Mucosa of stomach (tissue), 1 donor: Measurements from ENCODE around the gene WDR5.

Experiments used
- H3K27me3 ChIP-seq: one replicate; pipeline ENCODE4 v1.7.0; 2013; ENCODE audit warnings: mild to moderate bottlenecking, low read length; ENCODE audit not compliant: control insufficient read depth, insufficient read depth
- H3K36me3 ChIP-seq: one replicate; pipeline ENCODE4 v1.7.0; 2013; ENCODE audit warnings: low read length; ENCODE audit not compliant: control insufficient read depth, insufficient read depth
- H3K4me1 ChIP-seq: one replicate; pipeline ENCODE4 v1.7.0; 2013; ENCODE audit warnings: mild to moderate bottlenecking, low read length; ENCODE audit not compliant: control insufficient read depth, insufficient read depth
- H3K4me3 ChIP-seq: one replicate; pipeline ENCODE4 v1.7.0; 2013; ENCODE audit warnings: low read length
- H3K9ac ChIP-seq: one replicate; pipeline ENCODE4 v1.7.0; 2013; ENCODE audit warnings: mild to moderate bottlenecking, low read length, moderate library complexity
- H3K9me3 ChIP-seq: one replicate; pipeline ENCODE4 v1.7.0; 2013; ENCODE audit warnings: mild to moderate bottlenecking, low read length, moderate library complexity; ENCODE audit not compliant: control insufficient read depth
- donor health status: Pancreatic carcinoma.

Gene WDR5

DNA sequence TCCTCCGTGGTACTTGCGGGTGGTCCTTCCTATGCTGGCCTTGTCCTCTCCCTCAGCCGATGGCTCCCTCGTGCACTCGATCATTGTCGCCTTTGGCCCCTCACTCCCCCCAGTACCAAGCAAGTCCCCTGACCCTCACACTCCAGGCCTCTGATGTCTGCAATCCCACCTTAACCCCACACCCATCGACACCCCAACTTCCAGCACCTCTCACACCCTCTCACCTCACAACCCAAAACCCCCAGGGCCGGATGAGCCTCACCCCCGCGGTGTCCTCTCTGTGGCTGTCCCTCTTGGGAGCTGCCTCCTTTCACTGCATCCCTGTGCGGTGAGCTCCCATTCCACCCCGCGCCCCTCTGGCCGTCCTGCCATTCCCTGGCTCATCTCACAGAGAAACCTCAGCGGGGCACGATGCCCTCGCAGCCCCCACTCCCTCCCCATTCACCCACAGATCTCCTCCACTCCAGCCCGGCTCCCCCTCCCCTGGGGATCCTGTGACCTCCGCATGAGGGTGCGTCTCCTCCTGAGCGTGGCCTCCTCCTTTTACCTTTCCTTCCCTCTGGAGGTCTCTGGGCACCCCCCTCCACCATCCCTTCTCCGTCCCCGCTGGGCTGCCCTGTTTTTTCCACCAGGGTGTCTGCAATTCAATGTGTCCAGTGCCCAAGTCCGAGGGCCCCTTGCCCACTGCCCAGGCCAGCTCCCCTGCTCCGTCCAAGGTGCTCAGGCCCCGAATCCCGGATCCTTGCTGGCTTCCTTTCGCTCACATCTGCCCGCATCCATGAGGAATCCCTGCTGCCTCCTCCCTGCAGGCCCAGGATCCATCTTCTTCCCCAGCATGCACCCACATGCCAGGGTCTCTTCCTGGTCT is 44.3 kb downstream of the WDR5 start:
- Histone ChIP-seq H3K4me1 (peaks cover 8% of the 10 kb centered on the region), H3K9me3 (no peaks in the 10 kb centered on the region), H3K4me3 (no peak overlapping the region), H3K27me3 (peaks cover 26% of the 10 kb centered on the region), H3K36me3 (no peaks in the 10 kb centered on the region), H3K9ac (no peak overlapping the region)

DNA sequence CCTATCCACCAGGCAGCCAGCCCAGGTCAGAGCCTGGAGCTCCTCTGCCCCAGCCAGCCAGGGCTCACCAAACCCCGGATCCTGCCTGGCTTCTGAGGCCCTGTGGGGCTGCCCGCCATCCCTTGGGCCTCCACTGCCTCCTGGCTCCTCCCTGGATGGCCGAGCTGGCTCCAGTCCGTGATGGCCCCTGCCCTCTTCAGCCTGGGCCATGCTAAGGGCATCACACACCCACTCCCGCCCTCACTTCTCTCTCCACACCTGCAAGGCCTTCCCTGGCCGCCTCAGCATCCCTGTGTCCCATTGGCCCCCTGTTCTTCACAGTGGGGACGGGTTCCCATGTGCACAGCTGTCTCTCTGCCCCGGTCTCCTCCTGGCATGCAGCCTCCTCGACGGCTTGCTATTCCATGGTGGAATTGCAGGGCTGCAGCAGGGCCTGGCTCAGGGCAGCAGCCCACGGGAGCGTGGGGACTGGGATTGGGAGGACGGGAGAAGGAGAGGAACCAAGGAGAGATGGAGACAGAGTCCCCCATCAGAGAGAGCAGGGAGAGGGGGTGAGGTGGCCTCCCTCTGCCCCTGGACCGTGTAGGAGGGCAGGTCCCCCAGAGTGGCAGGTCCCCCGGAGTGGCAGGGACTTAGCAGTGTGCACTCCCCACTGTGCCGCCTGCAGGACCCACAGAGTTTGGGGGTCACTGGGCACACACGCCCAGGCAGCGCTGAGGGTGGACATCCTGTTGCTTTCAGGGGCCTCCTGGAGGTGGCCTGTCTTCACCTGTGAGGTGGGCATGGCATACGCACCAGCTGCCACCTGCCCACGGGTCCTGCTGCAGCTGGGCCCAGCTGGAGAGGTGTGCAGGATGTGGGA is 45.1 kb downstream of the WDR5 start:
- peaks cover 6% of the 10 kb centered on the region for H3K4me1 ChIP-seq
- H3K4me3 ChIP-seq, result no peak overlapping the region
- H3K9ac ChIP-seq, result no peak overlapping the region
- H3K36me3 ChIP-seq, result no peaks in the 10 kb centered on the region
- no peaks in the 10 kb centered on the region for H3K9me3 ChIP-seq
- peaks cover 22% of the 10 kb centered on the region for H3K27me3 ChIP-seq

DNA sequence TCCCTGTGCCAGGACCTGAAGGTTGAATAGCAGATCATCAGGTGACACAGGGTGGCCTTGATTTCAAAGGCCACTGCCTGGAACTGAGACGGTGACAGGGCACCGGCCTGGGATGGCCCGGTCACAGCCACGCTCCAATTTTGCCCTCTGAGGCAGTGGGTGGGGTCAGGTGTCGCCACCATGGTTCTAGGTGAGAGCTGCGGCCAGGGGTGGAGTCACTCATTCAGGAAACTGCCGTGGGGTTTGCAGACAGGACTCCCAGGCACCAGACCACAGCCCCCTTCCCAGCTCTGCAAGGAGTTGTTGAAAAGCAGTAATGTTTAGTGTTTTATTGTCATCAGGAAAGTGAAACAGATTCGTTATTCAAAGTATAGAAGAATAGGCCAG is 45.8 kb downstream of the WDR5 start:
- Histone ChIP-seq H3K4me3 (no peak overlapping the region), H3K27me3 (peaks cover 16% of the 10 kb centered on the region), H3K36me3 (no peaks in the 10 kb centered on the region), H3K9me3 (no peaks in the 10 kb centered on the region), H3K9ac (no peak overlapping the region), H3K4me1 (no peaks in the 10 kb centered on the region)

DNA sequence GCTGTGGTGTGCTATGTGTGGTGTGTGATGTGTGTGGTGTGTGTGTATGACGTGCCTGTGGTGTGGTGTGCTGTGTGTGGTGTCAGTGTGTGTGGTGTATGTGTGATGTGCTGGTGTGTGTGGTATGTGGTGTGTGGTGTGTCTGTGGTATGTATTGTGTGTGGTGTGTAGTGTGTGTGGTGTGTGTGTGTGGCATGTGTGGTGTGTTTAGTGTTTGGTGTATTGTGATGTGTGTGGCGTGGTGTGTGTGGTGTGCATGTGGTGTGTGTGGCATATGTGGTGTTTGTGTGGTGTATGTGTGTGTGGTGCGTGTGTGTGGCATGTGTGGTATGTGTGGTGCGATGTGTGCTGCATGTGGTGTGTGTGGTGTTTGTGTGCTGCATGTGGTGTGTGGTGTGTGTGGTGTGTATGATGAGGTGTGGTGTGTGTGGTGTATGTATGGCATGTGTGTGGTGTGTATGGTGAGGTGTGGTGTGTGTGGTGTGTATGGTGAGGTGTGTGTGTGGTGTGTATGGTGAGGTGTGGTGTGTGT is 46.7 kb downstream of the WDR5 start:
- Histone ChIP-seq H3K9ac (no peak overlapping the region), H3K4me1 (no peaks in the 10 kb centered on the region), H3K27me3 (peaks cover 13% of the 10 kb centered on the region), H3K36me3 (no peaks in the 10 kb centered on the region), H3K9me3 (no peaks in the 10 kb centered on the region), H3K4me3 (no peak overlapping the region)

DNA sequence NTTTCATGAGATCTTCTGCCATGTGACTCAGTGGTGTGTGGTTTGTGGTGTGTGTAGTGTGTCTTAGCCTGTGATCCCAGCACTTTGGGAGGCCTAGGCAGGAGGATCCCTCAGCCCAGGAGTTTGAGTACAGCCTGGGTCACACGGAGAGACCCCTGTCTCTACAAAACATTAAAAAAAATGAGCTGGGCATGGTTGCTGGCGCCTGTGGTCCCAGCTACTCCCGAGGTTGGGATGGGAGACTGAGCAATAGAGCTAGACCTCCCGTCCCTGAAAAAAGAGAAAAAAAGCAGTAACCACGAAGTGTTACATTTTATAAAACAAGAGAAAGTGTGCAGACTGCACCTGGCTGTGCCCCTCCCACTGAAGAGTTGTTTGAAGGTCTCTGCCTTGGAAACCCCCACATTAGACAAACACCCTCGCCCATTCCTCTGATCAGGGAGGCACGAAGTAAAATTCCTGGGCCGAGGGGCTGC is 49.7 kb downstream of the WDR5 start:
- H3K9ac ChIP-seq, result no peak overlapping the region
- H3K27me3 ChIP-seq, result peaks cover 20% of the 10 kb centered on the region
- H3K4me3 ChIP-seq, result no peak overlapping the region
- H3K36me3 ChIP-seq, result no peaks in the 10 kb centered on the region
- peaks cover 4% of the 10 kb centered on the region for H3K4me1 ChIP-seq
- no peaks in the 10 kb centered on the region for H3K9me3 ChIP-seq

DNA sequence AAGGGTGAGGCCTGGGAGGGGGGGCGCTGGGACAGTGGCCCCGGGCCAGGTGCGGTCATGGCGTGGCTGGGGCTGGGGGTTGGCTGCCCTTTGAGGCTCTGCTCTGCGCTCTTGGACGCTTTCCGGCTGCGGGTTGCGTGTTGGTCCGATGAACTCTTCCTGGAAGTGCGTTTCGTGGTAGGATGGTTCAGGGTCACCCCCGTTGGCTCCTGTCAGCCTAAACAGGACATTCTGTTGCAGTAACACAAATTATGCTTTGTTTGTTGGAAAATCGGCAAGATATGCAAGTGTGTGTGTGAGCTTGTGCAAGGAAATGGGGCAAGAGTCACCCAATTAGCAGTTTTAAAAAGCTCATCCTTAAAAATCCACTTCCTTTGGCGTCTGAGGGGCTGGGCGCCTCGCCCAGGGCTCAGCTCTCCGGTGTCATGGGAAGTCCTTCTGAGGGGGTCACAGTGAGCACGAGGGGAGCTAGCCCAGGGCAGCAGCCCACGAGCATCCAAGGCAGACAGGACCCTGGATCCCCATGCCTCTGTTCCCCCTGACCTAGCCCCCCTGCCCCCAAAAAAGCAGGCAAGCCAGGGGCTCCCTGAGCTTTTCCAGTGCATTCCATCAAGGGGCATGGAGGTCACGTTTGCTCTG is 50.7 kb downstream of the WDR5 start:
- no peak overlapping the region for H3K4me3 ChIP-seq

DNA sequence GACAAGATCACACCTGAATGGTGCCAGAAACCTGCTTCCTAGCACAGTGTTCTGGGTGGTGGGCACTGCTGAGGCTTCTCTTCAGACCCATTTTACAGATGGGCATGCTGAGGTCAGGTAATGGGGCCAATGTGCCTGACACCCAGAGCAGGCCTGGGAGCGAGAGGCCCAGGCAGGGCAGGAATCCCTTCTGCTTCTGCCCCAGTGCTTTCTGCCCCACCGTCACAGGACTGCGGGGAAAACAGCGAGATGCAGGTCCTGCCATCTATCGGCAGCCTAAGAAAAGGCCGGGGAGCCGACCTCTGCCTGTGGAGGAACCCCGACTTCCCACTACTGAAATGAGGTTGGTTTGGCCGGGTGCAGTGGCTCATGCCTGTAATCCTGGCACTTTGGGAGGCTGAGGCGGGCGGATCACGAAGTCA is 51.2 kb downstream of the WDR5 start:
- Histone ChIP-seq H3K4me3 (no peak overlapping the region), H3K9ac (no peak overlapping the region), H3K27me3 (peaks cover 20% of the 10 kb centered on the region), H3K4me1 (peaks cover 4% of the 10 kb centered on the region), H3K9me3 (no peaks in the 10 kb centered on the region), H3K36me3 (no peaks in the 10 kb centered on the region)

More for the DNA sequence above, 50.7 kb downstream of the WDR5 start:
- no peak overlapping the region for H3K9ac ChIP-seq
- no peaks in the 10 kb centered on the region for H3K36me3 ChIP-seq
- H3K9me3 ChIP-seq, result no peaks in the 10 kb centered on the region
- peaks cover 4% of the 10 kb centered on the region for H3K4me1 ChIP-seq
- H3K27me3 ChIP-seq, result peaks cover 20% of the 10 kb centered on the region

DNA sequence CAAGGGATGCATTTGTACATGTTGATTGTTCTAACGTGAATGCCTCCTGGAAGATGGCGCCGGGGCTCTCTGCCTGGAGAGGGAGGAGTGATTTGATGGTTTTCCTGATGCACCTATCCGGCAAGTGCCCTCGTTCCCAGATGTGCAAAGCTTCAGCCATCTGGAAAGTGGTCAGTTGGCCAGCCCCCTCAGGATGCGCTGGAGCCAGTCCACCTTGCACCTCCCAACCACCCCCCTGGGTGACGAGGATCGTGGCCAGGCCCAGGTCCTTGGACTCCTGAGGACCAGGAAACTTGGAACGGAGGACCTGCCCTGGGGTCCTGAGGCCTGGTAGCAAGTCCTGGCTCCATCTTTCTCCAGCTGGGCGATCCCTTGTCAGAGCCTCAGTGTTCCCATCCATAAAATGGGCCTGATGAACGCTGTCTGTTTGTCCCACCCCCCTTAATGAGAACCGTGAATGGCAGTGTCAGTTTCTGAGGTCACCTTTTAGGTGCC is 52.1 kb downstream of the WDR5 start:
- Histone ChIP-seq H3K9me3 (no peaks in the 10 kb centered on the region), H3K9ac (no peak overlapping the region), H3K4me1 (peaks cover 4% of the 10 kb centered on the region), H3K36me3 (no peaks in the 10 kb centered on the region), H3K4me3 (no peak overlapping the region), H3K27me3 (peaks cover 20% of the 10 kb centered on the region)

DNA sequence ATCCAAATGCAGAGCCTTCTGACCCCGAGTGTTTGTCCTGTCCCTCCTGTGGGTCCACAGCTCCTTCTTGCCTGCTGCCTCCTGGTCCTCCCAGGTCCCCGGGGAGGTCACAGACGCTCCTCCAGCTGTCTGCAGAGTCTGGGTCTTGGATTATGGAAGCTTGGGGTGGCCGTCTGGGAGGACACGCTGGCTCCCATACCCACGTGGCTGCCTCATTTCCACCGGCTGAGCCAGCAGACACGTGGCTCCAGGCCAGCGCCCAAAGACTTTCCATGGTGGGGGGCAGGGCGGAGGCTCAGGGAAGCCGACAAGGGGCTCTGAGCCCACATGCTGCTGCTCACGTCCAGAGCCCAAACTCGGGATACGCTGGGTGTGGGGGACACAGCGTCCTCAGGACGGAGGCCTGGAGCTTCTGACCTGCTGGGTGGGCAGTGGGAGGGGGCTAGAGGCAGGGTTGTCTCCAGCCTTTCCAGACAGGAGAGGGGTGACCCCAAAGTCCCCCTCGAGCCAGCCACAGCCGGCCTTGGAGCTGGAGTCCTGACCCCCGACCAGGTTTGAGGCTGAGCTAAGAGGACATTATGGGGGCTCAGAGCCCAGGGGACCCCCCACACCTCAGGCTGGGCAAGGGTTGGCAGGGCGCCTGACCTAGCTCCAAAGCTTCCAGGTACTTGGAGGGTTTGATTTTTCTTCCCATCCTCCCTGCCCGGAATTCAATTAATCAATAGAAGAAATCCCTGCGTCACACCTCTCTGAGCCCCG is 52.7 kb downstream of the WDR5 start:
- H3K9me3 ChIP-seq, result no peaks in the 10 kb centered on the region
- peaks cover 20% of the 10 kb centered on the region for H3K27me3 ChIP-seq
- H3K9ac ChIP-seq, result no peak overlapping the region
- no peak overlapping the region for H3K4me3 ChIP-seq
- no peaks in the 10 kb centered on the region for H3K36me3 ChIP-seq
- H3K4me1 ChIP-seq, result peaks cover 4% of the 10 kb centered on the region

DNA sequence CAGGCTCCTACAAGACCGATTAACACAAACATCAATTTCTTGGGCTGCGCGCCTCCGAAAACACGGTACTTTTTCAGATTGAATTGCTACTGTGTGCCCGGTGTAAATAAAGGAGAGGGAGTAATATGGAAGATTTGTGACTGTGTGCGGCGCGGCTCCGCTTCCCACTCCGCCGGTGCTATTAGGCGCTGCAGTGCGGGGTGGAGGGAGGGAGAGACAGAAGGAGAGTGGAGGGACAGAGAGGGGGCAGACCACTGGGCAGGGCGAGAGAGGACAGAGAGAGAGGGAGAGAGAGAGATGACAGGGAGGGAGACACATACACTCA is 53.2 kb downstream of the WDR5 start:
- Histone ChIP-seq H3K9ac (no peak overlapping the region), H3K36me3 (no peaks in the 10 kb centered on the region), H3K4me3 (no peak overlapping the region), H3K9me3 (no peaks in the 10 kb centered on the region), H3K4me1 (peaks cover 4% of the 10 kb centered on the region), H3K27me3 (peaks cover 20% of the 10 kb centered on the region)
